T-helper 2 cell (primary cell): ENCODE measurements around the gene MAP1LC3B2.

ENCODE experiments used
- DNase-seq, 5 experiments: peaks; one replicate each; pipeline versions ENCODE4 v3.0.0 to v3.0.0-alpha.2; 2012 to 2022

The MAP1LC3B2 gene

GRCh38 chr12:116597886-116598285, 38.7 kb downstream of the MAP1LC3B2 start:
- no peak for DNase-seq

DNA sequence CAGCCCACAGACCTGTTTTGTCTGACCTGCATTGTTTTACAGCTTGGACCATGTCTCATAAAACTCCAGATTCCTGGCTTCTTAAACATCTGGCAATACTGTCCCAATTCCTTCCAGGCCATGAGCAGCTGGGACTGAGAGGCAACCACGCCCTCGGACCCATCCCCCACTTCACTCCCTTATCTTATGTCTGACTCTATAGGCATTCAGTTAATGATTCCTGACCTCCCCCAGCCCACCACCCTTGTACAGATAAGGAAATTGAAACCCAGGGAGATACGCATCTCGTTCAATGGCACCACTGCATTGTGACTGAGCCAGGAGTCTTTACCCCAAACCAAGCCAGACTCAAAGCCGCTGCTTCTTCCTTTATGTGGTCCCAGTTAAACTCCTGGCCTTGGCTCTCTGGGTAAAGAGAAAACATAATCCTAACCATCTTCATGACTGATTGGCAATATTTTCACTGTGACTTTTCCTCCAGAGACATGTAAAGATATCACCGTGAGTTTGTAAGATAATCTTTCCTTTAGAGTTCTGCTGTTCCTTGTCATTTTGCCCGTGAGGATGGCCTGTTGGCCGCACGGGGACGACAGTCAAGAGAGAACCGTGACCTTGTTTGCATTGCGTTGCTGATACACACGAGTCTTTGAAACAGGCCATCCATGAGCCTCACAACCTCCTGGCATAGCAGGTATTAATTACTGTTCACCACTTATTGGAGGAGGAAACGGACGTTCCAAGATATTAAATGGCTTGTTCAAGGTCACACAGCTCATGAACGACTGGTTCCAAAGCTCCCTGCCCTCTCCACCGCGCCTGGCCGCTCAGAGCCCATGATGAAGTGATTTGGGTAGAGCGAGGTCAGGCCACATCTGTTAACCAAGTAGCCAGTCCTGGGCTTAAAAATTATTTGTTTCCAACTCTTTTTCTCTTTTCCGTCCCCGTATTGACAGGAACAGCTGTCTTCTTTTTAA, 39.4 kb downstream of the MAP1LC3B2 start:
- no peak for DNase-seq

DNA sequence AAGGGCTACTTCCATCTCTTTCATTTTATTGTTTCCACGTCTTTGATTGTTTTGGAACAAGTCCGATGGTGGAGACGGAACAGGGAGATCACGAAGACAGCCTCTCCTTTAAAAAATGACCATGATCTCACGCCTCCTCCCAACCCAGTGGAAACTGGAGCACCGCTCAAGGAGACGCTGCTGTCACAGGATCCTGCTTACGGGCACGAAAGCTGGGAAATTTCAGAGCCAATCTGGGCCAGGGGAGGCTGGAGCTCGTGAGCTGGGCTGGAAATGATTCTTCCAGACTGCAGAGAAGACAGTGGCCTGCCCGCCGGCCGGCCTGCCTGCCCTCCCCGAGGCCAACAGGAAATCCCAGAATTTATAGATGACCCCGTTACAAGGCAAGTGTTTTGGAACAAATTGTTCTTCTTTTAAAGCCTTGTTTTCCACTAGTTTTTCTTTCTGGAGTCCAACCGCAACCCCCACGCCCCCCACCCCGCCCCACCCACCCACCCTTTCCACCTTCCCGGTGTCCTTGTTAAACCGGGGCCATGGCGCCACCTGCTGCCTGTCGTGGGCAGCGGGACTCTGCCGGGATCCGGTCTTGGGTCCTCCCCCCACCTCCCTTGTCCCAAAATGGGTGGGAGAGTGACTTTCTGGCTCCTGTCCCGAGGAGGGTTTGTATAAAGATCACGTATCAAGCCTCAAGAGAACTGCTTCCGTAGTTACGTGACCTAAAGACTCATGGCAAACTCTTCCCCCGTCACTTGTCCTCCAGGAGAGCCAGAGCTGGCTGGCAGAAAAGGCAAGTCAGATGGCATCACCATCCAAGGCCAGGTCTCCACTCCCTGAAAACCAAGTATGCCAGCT, 40.3 kb downstream of the MAP1LC3B2 start:
- peak in 4 of 5 experiments; percentile 26 to 56 (median 44) for DNase-seq

GRCh38 chr12:116600959-116601918, 42.1 kb downstream of the MAP1LC3B2 start:
- no peak for DNase-seq

DNA sequence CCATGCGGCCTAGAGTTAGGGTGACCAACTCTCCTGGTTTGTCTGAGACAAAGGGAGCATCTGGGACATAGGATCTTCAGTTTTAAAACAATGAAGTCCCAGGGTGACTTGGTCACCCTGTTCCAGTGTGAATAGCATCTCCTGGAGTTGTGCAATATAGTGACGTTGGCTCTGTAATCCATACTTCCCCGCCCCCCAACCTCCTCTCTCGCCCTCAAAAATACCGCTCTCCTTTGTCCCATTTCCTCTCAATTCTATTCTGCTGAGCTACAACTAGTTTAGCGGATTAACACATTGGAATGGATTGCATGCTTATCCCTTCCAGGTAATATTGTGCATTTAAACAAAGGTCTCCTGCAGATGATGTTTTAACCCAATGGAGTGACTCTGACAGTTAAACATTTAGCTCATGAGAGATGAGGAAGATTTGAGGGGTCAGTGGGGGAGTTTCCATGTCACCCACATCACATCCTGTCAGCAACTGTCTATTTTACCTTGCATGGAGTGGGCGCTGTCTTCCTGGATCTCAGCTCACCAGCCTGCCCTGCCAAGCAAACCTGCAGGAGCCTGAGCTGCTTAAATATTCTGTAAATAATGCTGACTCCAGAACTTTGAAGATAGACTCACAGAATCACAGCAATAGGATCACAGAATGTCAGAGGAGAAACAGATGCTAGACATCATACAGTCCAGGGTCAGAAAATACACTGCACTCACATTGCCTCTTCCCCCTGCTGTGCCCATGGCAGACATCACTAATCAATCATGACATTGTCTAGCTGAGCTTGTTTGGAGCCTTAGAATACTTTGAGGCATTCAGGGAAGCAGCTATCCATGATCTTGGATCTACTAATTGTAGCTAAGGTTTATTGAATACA, 43.0 kb downstream of the MAP1LC3B2 start:
- DNase-seq, result peak in 1 of 5 experiments; percentile 34

GRCh38 chr12:116603546-116604177, 44.5 kb downstream of the MAP1LC3B2 start:
- no peak for DNase-seq

DNA sequence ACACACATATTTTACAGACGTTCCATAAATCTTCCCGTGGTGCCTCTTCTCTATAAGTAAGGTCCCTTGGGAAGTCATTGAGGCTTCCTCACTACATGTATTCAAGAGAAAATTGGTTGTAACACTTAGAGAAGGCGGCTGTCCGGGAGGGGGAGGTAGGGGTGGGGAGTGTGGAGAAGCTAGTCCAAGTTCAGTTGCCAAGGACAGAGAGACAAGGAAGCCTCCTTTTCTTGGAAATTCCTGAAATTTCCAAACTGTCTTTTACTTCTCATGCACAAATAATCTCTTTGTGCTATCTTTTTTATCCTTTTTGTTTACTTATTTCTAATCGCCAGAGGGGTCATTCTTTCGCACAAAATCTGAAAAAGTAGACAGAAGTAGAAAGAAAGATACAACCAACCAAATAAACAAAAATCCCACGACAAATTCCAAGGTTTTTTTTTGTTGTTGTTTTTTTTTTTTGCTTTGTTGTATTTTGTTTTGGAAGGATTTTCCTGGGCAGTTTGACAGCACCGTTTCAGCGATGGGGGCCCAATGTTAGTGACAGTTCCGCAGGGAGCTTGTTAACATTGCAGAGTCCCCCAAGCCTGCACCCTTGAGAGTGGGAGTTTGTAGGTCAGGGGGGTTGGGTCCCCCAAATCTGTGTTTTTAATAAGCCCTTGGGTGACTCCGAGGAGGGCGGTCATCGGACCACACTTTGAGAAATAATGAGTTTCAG, 45.2 kb downstream of the MAP1LC3B2 start:
- no peak for DNase-seq

DNA sequence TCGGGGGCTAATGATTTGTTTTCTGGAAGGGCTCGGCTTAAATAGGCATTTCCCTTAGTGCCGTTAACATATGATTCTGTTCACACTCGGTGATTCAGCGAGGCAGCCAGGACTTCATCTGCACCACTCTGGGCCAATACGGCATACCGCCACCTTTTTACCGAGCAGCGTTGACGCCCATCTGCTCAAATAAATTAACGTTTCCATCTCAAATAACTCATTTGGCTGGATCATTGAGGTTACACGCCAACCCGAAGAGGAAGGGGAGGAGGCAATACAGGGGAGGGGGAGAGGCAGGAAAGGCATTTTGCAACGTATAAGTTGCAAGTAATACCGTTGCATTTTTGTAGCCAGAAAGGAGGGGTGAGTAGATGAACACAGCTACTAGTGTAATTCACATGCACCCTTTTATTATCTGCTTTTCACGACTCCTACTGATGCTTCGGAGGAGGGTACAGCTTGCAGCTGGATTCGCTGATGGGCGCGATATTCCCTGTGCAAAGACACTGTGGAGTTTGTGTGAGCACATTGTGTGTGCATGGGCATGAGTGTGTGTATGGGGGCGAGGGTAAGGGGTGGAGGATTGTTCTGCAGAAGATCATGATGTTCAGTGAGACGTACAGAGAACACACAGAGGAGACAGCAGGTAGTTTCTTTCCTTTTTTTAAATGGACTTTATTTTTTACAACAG, 45.9 kb downstream of the MAP1LC3B2 start:
- no peak for DNase-seq

DNA sequence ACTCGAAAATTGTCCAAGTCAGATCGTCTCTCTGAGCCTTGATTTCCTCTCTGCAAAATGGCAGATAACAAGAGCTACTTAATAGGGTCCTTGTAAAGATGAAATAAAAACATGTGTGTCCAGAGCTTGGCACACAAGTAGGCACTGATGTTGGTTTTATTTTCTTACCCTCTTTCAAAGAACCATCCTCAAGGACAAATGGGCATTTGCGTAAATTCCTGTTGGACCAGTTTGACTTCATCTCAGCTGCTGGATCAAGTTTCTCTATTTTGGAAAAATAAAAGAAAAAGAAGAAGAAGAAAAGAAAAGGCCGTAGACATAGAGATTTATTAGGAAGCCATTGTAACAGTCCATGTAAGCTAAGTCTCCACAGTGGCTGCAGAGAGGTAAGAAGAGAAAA, 47.2 kb downstream of the MAP1LC3B2 start:
- no peak for DNase-seq

DNA sequence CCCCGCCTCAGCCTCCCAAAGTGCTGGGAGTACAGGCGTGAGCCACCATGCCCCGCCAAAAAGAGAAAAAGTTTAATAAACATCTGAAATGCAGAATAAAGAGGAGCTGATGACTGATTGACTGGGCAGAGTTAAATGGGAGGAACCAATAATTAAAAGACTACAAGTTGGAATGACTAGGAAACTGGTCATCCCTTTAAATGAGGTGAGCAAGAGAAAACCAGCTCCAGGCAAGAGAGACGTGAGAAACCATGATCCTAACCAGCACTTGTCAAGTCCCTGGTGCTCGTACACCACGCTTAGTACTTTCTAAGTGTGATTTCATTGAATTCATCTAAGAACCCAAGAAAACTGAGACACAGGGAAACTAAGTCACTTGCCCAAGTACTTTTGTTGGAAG, 47.9 kb downstream of the MAP1LC3B2 start:
- DNase-seq, result no peak

GRCh38 chr12:116609319-116610114, 50.3 kb downstream of the MAP1LC3B2 start:
- DNase-seq, result peak in 1 of 5 experiments; percentile 40

- peak in 1 of 5 experiments; percentile 28 for DNase-seq
Measured at GRCh38 chr12:116610971-116611541, 51.9 kb downstream of the MAP1LC3B2 start.

GRCh38 chr12:116612436-116612835, 53.3 kb downstream of the MAP1LC3B2 start:
- no peak for DNase-seq

GRCh38 chr12:116613256-116613655, 54.1 kb downstream of the MAP1LC3B2 start:
- no peak for DNase-seq

- DNase-seq, result no peak
Measured at GRCh38 chr12:116614194-116614915, 55.2 kb downstream of the MAP1LC3B2 start.

GRCh38 chr12:116615141-116615861, 56.1 kb downstream of the MAP1LC3B2 start:
- no peak for DNase-seq
